Measurements from ENCODE around the gene UBL4A.

UBL4A gene

DNA sequence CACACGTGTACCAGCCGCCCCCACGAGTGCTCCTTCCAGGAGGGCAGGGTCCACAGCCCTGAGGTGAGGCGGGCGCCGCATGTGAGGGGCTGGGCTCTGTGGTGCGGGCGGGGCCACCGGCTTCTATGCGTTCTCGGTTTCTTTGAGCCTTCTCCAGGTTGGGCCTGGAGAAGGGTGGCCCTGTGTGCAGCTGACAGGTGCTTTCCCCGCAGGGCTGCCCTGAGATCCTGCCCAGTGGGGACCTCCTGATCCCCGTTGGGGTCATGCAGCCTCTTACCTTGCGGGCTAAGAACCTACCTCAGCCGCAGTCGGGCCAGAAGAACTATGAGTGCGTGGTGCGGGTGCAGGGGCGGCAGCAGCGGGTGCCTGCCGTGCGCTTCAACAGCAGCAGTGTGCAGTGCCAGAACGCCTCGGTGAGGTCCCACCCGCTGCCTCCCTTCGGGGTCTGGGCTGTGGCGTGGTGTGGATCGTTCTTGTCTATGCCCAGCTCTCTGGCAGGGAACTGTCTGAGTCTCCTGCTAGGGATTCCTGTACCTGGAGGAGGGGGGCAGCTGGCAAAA, 21.5 kb downstream of the UBL4A start:
- DNase-seq (ENCODE audit: low read depth in 2 of 2, low spot score in 1 of 2) = no peak

- no peak for DNase-seq (ENCODE audit: low read depth in 2 of 2, low spot score in 1 of 2)
Measured at GRCh38 chrX:154463611-154464220, 22.7 kb downstream of the UBL4A start.

DNA sequence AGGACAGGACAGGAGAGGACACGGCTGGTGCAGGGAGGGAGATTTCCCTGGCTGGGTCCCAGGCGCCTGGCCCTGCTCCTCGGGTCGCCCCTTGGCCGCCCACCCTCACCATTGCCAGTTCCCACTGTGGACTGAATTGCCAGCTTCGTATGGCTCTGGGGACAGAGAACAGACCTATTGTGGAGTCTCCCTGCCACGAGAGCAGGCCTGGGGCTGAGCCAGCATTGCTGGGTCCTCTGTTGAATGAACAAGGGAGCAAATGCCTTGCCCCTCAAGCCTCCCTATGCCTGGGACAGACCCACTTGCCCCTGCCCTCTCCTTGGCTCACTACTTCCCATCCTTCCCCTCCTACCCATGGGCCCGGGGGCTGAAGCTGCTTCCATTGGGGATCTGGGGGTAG, 24.0 kb downstream of the UBL4A start:
- no peak for DNase-seq (ENCODE audit: low read depth in 2 of 2, low spot score in 1 of 2)

DNA sequence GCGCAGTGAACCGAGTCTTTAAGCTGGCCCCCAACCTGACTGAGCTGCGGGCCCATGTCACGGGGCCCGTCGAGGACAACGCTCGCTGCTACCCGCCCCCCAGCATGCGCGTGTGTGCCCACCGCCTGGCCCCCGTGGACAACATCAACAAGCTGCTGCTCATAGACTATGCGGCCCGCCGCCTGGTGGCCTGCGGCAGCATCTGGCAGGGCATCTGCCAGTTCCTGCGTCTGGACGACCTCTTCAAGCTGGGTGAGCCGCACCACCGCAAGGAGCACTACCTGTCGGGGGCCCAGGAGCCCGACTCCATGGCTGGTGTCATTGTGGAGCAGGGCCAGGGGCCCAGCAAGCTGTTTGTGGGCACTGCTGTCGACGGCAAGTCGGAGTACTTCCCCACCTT, 26.1 kb downstream of the UBL4A start:
- DNase-seq (ENCODE audit: low read depth in 2 of 2, low spot score in 1 of 2) = no peak

- DNase-seq (ENCODE audit: low read depth in 2 of 2, low spot score in 1 of 2) = no peak
Measured at GRCh38 chrX:154459832-154460231, 26.6 kb downstream of the UBL4A start.

DNA sequence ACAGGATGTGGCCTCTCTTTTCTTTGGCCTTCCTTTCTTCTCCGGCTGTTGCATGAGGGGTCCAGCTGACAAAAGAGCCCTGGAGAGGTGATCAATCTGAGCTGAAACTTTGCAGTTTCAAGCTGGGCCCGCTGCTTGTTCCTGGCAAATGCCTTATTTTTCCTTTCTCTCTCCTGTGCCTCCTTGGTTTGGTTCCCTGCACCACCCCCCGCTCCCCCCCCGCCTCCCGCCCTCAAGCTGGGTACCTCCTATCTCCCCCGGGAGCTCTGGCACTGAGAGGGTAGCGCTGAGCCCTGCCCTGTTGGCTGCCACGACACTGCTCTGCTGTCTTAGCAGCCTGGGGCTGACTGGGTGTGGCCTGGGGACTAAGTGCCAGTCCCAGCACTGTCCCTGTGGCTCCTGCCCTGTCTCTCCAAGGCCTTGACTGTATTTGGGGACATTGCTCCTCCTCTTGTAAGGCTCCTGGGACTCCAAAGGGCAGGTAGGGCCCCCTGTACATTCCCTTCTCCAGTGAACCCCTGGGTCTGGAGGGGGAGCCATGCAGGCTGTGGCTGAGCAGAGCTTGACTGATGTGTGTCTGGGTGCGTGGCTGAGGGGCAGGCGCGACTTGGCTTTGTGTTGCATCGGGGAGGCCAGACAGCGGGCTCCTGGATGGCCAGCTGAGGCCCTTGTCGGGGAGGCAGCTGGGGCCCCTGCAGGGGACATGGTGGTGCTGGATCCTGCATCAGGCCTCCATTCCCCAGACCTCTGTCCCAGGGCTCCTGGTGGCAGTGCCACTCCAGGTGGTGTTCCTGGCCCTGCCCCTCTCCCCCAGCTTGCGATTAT, 27.2 kb downstream of the UBL4A start:
- DNase-seq (ENCODE audit: low read depth in 2 of 2, low spot score in 1 of 2) = no peak

GRCh38 chrX:154458116-154458953, 28.1 kb downstream of the UBL4A start, which contains the start of gene PLXNA3:
Gene PLXNA3, plus strand, starts transcription at chrX:154458281. Its CDS starts 1,903 bp downstream, at chrX:154460184.
- peak in 1 of 2 donors; percentile 28 for DNase-seq (ENCODE audit: low read depth in 2 of 2, low spot score in 1 of 2)

DNA sequence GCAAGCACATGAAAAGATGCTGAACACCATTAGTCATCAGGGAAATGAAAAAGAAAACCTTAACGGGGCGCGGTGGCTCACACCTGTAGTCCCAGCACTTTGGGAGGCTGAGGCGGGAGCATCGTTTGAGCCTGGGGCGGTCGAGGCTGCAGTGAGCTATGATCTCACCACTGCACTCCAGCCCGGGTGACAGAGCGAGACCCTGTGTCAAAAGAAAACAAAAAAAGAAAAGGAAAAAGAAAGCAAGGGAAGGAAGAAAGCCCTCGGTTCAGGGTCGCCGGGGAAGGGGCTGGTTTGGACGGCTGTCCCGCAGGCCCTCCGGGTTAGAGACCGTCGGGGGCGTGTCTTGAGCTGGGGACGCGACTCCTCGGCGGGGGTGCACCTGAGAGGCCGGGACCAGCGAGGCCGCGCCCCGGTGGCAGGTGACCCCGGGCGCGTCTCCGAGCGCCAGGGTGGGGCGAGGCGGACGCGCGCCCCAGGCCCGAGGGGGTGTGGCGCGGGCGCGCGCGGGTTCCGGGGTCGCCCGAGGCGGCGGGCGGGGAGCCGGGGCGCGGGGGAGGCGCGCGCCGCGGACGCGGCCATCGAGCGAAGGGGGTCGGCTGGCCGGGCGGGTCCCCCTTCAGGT, 28.8 kb downstream of the UBL4A start:
- DNase-seq (ENCODE audit: low read depth in 2 of 2, low spot score in 1 of 2) = no peak

DNA sequence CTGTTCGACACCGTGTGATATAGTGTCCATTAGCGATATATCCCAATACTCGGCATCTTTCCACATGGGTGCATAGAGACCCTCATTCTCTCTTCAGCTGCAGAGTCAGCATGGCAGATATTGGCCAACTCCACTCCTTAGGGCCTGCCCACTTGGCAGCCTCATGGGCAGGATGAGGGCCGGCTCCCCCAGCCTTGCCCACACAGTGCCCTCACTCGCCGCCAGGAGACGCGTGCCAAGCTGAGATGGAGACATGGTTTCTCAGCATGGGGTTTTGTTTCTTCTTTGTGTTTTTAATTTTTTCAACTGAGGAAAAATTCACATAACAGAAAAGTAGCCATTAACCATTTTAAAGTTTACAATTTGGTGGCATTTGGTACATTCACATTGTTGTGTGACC, 33.6 kb downstream of the UBL4A start:
- no peak for DNase-seq (ENCODE audit: low read depth in 2 of 2, low spot score in 1 of 2)

DNA sequence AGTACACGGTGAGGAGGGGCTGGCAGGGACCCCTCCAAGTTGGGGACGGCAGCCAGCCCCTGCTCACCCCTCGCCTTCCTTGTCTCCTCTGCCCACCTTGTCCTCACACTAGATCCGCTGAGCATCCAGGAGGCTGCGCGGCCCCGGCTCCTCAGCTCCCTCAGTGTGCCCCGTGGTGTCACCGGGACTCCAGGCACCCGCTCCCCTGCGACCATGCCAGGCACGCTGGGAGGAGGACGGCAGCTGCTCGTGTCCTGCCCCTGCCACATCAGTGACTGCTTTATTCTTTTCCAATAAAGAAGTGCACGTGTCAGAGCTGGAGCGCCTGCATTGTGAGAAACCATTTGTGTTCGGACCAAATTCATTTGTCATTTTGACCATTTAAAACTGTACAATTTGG, 36.1 kb downstream of the UBL4A start:
- no peak for DNase-seq (ENCODE audit: low read depth in 2 of 2, low spot score in 1 of 2)

DNA sequence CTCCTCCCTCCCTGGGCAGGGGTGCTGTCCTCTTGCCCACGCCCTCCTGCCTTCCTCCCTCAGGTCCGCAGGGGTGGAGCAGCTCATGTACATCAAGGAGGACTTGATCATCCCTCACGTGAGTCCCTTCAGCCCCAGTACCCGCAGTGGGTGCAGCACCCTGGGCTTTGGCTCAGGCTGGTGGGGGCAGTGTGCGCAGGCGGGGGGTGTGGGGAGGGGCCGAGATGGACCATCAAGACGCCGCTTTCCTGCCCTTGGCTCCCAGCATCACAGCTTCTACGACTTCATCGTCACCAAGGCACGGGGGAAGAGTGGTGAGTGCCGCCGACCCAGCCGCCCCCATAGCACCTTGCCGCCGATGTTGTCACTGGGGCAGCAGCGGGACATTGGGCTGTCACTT, 36.8 kb downstream of the UBL4A start:
- no peak for DNase-seq (ENCODE audit: low read depth in 2 of 2, low spot score in 1 of 2)

DNA sequence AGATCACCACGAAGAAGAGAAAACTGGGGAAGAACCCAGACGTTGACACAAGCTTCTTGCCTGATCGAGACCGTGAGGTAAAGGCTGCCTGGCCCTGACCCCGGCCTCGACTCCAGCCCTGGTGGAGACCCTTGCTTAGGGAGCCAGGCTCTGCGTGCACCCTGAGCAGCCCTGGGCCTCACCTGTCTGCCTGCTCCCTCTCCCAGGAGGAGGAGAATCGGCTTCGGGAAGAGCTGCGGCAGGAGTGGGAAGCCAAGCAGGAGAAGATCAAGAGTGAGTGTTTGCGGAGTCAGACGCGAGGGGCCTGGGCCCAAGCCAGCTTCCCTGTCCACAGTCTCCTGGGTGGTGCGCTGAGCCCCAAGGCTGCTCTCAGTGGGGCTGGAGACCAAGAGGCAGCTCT, 37.9 kb downstream of the UBL4A start:
- DNase-seq (ENCODE audit: low read depth in 2 of 2, low spot score in 1 of 2) = no peak

DNA sequence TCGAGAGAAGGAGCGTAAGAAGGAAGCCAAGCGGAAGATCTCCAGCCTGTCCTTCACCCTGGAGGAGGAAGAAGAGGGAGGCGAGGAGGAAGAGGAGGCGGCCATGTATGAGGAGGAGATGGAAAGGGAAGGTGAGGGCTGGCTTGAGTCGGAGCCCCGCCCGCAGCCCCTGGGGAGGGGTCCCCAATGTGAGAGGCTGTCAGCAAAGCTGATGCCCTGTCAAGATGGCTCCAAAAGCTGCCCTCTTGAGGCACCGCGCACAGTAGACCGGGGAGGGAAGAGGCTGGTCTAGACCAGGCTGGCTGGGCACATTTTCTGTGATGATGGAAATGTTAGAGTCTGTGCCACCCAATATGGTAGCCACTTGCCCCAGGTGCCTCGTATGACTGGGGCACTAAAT, 40.0 kb downstream of the UBL4A start:
- DNase-seq (ENCODE audit: low read depth in 2 of 2, low spot score in 1 of 2) = no peak

GRCh38 chrX:154445776-154446175, 40.6 kb downstream of the UBL4A start:
- DNase-seq (ENCODE audit: low read depth in 2 of 2, low spot score in 1 of 2) = no peak

DNA sequence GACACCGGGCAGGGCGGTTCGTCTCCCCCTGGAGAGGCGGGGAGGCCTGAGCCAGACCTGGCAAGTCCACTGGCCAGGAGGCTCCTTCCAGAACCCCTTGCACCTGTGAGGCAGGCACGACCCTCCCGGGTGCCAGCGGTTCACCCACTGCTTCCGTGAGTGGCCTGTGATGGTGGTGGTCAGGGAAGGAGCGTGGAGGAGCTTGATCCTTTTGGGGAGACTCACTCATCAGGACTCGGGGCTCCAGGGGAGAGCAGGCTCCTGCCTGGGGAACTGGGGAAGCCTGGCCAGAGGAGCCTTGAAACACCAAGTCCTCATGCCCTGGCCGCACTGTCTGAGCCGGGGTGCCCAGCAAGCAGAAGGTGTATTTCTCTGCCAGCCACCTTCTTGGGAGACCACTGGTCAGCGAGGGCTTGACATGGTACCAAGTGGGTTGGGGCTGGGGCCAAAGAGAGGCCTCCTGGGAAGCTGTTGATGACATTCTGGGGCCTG, 41.6 kb downstream of the UBL4A start:
- DNase-seq (ENCODE audit: low read depth in 2 of 2, low spot score in 1 of 2) = no peak

DNA sequence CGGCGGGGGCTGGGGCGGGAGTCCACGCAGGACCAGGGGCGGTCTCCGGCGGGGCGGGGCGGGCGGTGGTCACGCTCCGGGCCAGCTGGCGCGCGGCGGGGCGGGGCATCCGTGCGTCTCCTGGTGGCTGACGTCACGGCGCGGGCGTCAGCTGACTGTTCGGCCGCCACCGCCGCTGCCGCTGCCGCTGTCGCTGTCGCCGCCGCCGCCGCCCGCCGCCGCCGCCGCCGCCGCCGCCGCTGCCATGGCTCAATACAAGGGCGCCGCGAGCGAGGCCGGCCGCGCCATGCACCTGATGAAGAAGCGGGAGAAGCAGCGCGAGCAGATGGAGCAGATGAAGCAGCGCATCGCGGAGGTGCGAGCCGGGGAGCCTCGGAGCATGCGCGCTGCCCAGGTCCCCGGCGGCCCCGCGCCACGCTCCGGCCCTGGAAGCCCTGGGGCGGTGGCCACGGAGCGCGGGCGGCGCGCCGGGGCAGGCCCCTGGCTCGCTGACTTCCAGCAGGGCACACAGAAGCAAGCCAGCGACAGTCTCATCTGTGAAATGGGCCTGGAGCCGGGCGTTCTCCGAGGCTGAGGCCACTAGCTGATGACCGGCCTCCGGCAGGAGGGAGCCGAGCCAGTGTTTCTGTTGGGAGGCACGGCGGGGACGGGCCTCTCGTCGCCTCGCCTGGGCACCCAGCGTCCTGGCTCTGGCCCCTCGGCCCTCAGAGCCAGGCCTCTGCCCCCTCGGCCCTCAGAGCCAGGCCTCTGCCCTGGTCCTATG, 42.2 kb downstream of the UBL4A start, which contains the start of gene FAM50A:
TSS of gene FAM50A (plus strand) at position 150 of the 763 bp plus-strand sequence. CDS start at position 245, 95 bp downstream.
- peak in 1 of 2 donors; percentile 52 for DNase-seq (ENCODE audit: low read depth in 2 of 2, low spot score in 1 of 2)

GRCh38 chrX:154443479-154443910, 42.9 kb downstream of the UBL4A start:
- DNase-seq (ENCODE audit: low read depth in 2 of 2, low spot score in 1 of 2) = no peak

DNA sequence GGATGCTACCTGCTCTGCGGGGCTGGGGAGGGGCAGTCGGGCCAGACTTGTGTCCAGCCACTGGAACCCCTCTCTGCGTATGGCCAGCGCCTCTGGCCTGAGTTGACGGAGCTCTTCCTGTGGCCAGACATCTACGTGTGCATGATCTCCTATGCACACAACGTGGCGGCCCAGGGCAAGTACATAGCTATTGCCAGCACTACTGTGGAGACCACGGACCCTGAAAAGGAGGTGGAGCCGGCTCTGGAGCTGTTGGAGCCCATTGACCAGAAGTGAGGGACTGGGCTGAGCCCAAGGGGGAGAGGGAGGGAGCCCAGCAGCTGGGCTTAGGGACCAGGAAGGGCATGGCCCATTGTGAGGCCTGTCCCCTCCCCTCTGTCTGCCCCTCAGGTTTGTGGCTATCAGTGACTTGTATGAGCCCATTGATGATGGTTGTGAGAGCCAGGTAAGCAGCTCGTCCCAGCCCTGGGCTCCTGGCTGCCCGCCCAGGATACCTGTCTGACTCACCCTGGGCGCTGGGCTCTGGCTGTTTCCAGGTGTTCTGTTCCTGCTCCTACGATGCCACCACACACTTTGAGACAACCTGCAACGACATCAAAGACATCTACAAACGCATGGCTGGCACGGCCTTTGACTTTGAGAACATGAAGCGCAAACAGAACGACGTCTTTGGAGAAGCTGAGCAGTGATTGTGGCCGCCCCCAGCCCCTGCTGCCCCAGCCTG, 44.3 kb downstream of the UBL4A start:
- DNase-seq (ENCODE audit: low read depth in 2 of 2, low spot score in 1 of 2) = no peak

- DNase-seq (ENCODE audit: low read depth in 2 of 2, low spot score in 1 of 2) = no peak
Measured at GRCh38 chrX:154441564-154441963, 44.9 kb downstream of the UBL4A start.
